ENCODE results near the gene COL6A1. TPM values are rescaled to one million over a fixed set of nuclear protein-coding genes. Genes with fewer than 3 reads are reported as not detected.

Gene COL6A1
- polyA plus RNA-seq, 2 of the 4 experiments (the other 2 are of a cell fraction), result 3.9 to 18.3 TPM

DNA sequence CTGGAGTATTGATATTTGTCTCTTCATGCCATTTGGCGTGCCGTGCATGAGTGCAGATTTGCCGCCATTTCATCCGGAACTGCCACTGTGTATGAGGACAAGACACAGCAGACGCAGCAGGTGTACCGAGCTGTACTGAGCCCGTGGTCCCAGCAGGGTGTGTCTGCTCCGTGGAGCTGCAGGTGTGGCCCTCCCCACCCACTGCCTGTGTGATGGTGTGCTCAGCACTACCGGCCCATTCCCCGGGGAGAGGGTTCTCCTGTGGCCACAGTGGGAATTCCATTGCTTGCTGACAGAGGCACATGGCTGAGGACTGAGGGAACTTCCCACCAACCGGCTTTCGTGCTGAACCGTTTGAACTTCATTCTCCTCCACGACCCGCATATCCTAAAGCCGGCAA is 34.3 kb upstream of the COL6A1 start:
- ATAC-seq, result no peak
- H3K9me3 ChIP-seq, result no peaks in the 10 kb centered on the region
- no peak overlapping the region for H3K4me2 ChIP-seq
- CTCF ChIA-PET, result interaction anchor here (1.0 to 1.1 kb wide), 2 partner anchors 24 to 134 kb away, joined by 3 read pairs; no protein-coding TSS in a partner anchor
- no peaks in the 10 kb centered on the region for H3K4me1 ChIP-seq
- POLR2A ChIA-PET, result no interaction called here
- WGBS (ENCODE audit: missing lambda C conversion rate), result 59% methylated on average over 12 of the region's 16 CpGs
- DNase-seq (ENCODE audit: low read depth in 1 of 2, low spot score in 1 of 2), result no peak
- FAIRE-seq, result no peak
- no peak overlapping the region for H3K27ac ChIP-seq
- TF ChIP-seq BCL3 (IDR thresholded peaks at IDR 0.05) (no peak), EP300 (IDR thresholded peaks at IDR 0.05) (no peak), TP53 (CRISPR knock-in tag; IDR thresholded peaks at IDR 0.05) (no peak), ZFP36 (IDR thresholded peaks at IDR 0.05; ENCODE audit: borderline replicate concordance, partially characterized antibody) (no peak), ESRRA (IDR thresholded peaks at IDR 0.05; ENCODE audit: borderline replicate concordance, low read length) (no peak), TFCP2L1 (CRISPR knock-in tag; IDR thresholded peaks at IDR 0.05) (no peak), MYC (IDR thresholded peaks at IDR 0.05; ENCODE audit: borderline replicate concordance, low read length) (no peak)
- TF ChIP-seq, protein P1, sequence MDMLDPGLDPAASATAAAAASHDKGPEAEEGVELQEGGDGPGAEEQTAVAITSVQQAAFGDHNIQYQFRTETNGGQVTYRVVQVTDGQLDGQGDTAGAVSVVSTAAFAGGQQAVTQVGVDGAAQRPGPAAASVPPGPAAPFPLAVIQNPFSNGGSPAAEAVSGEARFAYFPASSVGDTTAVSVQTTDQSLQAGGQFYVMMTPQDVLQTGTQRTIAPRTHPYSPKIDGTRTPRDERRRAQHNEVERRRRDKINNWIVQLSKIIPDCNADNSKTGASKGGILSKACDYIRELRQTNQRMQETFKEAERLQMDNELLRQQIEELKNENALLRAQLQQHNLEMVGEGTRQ (IDR thresholded peaks at IDR 0.05), result no peak
- TF ChIP-seq, protein P2, sequence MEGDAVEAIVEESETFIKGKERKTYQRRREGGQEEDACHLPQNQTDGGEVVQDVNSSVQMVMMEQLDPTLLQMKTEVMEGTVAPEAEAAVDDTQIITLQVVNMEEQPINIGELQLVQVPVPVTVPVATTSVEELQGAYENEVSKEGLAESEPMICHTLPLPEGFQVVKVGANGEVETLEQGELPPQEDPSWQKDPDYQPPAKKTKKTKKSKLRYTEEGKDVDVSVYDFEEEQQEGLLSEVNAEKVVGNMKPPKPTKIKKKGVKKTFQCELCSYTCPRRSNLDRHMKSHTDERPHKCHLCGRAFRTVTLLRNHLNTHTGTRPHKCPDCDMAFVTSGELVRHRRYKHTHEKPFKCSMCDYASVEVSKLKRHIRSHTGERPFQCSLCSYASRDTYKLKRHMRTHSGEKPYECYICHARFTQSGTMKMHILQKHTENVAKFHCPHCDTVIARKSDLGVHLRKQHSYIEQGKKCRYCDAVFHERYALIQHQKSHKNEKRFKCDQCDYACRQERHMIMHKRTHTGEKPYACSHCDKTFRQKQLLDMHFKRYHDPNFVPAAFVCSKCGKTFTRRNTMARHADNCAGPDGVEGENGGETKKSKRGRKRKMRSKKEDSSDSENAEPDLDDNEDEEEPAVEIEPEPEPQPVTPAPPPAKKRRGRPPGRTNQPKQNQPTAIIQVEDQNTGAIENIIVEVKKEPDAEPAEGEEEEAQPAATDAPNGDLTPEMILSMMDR (IDR thresholded peaks at IDR 0.05), result no peak
- H3K4me3 ChIP-seq, result no peak overlapping the region

- FAIRE-seq, result no peak
- Histone ChIP-seq H3K4me2 (no peak overlapping the region), H3K9me3 (no peaks in the 10 kb centered on the region), H3K4me1 (no peaks in the 10 kb centered on the region), H3K4me3 (no peak overlapping the region), H3K27ac (no peak overlapping the region)
- no peak for ATAC-seq
- POLR2A ChIA-PET, result no interaction called here
- CTCF ChIA-PET, result interaction anchor here (0.8 to 1.1 kb wide), 3 partner anchors 22 to 133 kb away, joined by 3 read pairs; no protein-coding TSS in a partner anchor
- 74% methylated on average over 8 of the region's 16 CpGs for WGBS (ENCODE audit: missing lambda C conversion rate)
- TF ChIP-seq NR3C1 (IDR thresholded peaks at IDR 0.05), result no peak
- TF ChIP-seq E2F6 (IDR thresholded peaks at IDR 0.05; ENCODE audit: borderline replicate concordance, low read depth), result no peak
- DNase-seq (ENCODE audit: low read depth in 1 of 2, low spot score in 1 of 2), result no peak
Observed at GRCh38 chr21:45947716-45948255, 33.8 kb upstream of the COL6A1 start.

DNA sequence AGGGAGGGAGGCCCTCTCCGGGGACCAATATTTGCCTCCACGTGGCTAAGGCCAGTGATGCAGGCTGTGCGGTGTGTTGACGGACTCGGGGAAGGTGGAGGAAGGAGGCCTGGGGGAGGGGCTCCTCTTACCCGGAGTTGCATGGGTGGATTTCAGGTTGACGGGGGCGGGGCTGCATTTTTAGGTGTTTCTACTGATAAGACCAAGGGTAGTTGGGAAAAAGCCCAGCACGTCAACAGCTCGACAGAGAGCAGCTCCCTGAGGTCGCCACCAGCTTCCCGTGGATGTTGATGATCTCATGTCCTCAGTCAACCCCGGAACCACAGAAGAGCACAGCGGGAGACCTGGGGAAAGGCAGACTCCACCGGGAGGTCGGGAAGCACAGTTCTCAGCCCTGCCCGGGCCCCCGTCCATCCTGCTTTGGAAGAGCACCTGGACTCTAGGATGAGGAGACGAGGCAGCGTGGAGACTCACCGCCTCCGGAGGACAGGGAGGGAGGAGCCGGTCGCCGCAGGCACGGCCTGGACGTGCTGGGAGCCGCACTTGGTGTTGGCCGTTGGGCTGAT is 32.9 kb upstream of the COL6A1 start:
- ChIA-PET POLR2A (no interaction called here), CTCF (interaction anchor here (0.8 to 1.7 kb wide), 2 partner anchors 21 kb away, joined by 3 to 6 read pairs; no protein-coding TSS in a partner anchor)
- Histone ChIP-seq H3K4me2 (no peak overlapping the region), H3K4me3 (no peak overlapping the region), H3K9me3 (no peaks in the 10 kb centered on the region), H3K27ac (no peak overlapping the region), H3K4me1 (no peaks in the 10 kb centered on the region)
- no peak for FAIRE-seq
- WGBS (ENCODE audit: missing lambda C conversion rate), result 18% methylated on average over 12 of the region's 29 CpGs
- no peak for DNase-seq (ENCODE audit: low read depth in 1 of 2, low spot score in 1 of 2)
- no peak for ATAC-seq
- no peak for TF ChIP-seq NFE2L2 (conservative IDR thresholded peaks at IDR 0.05; ENCODE audit: low read length)
- no peak for TF ChIP-seq NR3C1 (IDR thresholded peaks at IDR 0.05)
- TF ChIP-seq, protein P3, sequence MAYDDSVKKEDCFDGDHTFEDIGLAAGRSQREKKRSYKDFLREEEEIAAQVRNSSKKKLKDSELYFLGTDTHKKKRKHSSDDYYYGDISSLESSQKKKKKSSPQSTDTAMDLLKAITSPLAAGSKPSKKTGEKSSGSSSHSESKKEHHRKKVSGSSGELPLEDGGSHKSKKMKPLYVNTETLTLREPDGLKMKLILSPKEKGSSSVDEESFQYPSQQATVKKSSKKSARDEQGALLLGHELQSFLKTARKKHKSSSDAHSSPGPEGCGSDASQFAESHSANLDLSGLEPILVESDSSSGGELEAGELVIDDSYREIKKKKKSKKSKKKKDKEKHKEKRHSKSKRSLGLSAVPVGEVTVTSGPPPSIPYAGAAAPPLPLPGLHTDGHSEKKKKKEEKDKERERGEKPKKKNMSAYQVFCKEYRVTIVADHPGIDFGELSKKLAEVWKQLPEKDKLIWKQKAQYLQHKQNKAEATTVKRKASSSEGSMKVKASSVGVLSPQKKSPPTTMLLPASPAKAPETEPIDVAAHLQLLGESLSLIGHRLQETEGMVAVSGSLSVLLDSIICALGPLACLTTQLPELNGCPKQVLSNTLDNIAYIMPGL (CRISPR knock-in tag; IDR thresholded peaks at IDR 0.05; ENCODE audit: borderline replicate concordance), result no peak
- no peak for TF ChIP-seq EHMT2 (IDR thresholded peaks at IDR 0.05; ENCODE audit: low read depth)
- TF ChIP-seq ESRRA (IDR thresholded peaks at IDR 0.05; ENCODE audit: borderline replicate concordance, low read length), result no peak
- TF ChIP-seq CBX8 (IDR thresholded peaks at IDR 0.05), result no peak
- no peak for TF ChIP-seq ZC3H11A (IDR thresholded peaks at IDR 0.05)
- no peak for TF ChIP-seq RAD21 (conservative IDR thresholded peaks at IDR 0.05 in 1 of 2, IDR thresholded peaks at IDR 0.05 in 1 of 2)
- no peak for TF ChIP-seq POLR2A (IDR thresholded peaks at IDR 0.05; ENCODE audit: low read length)
- TF ChIP-seq RCOR1 (IDR thresholded peaks at IDR 0.05; ENCODE audit: low read depth, low read length), result no peak
- no peak for TF ChIP-seq SMC3 (IDR thresholded peaks at IDR 0.05)
- TF ChIP-seq, protein P2 (IDR thresholded peaks at IDR 0.05), result no peak
- TF ChIP-seq, protein P1 (IDR thresholded peaks at IDR 0.05), result no peak
- no peak for TF ChIP-seq CHD2 (IDR thresholded peaks at IDR 0.05; ENCODE audit: low read length, partially characterized antibody)
- TF ChIP-seq FOSB (CRISPR knock-in tag; IDR thresholded peaks at IDR 0.05), result no peak
- TF ChIP-seq RNF2 (IDR thresholded peaks at IDR 0.05; ENCODE audit: borderline replicate concordance, low read depth), result no peak

All from A549 (cell line).